NCI-H2107 treated with DMSO at 0.1 percent for 48 hours (cell line): ENCODE results near the gene PTPN3.
"Not testable (repeated sequence)": the region's sequence is repeated elsewhere in the genome, so short reads cannot be mapped to it uniquely, and the experiment has no call there.

Experiments used
- DNase-seq: peaks from one replicate; lab custom pipeline; 2025; ENCODE audit not compliant: unreplicated experiment; lab: John Stamatoyannopoulos, UW

The PTPN3 gene

GRCh38 chr9:109351032-109351431, 147.1 kb downstream of the PTPN3 start:
- no peak for DNase-seq

- DNase-seq, result peak; percentile 66
Observed at GRCh38 chr9:109349421-109349846, 148.7 kb downstream of the PTPN3 start.

- no peak for DNase-seq
Observed at GRCh38 chr9:109346904-109347303, 151.2 kb downstream of the PTPN3 start.

GRCh38 chr9:109344866-109345265, 153.2 kb downstream of the PTPN3 start:
- DNase-seq, result no peak

GRCh38 chr9:109342878-109343277, 155.2 kb downstream of the PTPN3 start:
- DNase-seq, result no peak

- no peak for DNase-seq
Observed at GRCh38 chr9:109341561-109341960, 156.5 kb downstream of the PTPN3 start.

GRCh38 chr9:109340979-109341378, 157.1 kb downstream of the PTPN3 start:
- not testable (repeated sequence) for DNase-seq

GRCh38 chr9:109336409-109336808, 161.7 kb downstream of the PTPN3 start:
- no peak for DNase-seq

GRCh38 chr9:109335929-109336328, 162.2 kb downstream of the PTPN3 start:
- DNase-seq, result no peak

GRCh38 chr9:109335121-109335520, 163.0 kb downstream of the PTPN3 start:
- DNase-seq, result no peak

- no peak for DNase-seq
Observed at GRCh38 chr9:109331353-109331752, 166.8 kb downstream of the PTPN3 start.

- DNase-seq, result peak; percentile 44
Observed at GRCh38 chr9:109329638-109330258, 168.4 kb downstream of the PTPN3 start.

- DNase-seq, result no peak
Observed at GRCh38 chr9:109328978-109329637, 169.0 kb downstream of the PTPN3 start.
